Ectodermal cell (in vitro differentiated cells): ENCODE measurements around the gene SULT1E1.

ENCODE experiments used
- H3K27ac ChIP-seq: 2 replicates; pipeline ENCODE4 v1.7.0; 2013; ENCODE audit warnings: mild to moderate bottlenecking, low read depth, low read length; ENCODE audit not compliant: insufficient read depth, poor library complexity, severe bottlenecking
- H3K27me3 ChIP-seq: 2 replicates; pipeline ENCODE4 v1.7.0; 2013; ENCODE audit warnings: mild to moderate bottlenecking, low read length; ENCODE audit not compliant: insufficient read depth, control insufficient read depth, poor library complexity, severe bottlenecking
- H3K36me3 ChIP-seq: one replicate; pipeline ENCODE4 v1.7.0; 2013; ENCODE audit warnings: low read length; ENCODE audit not compliant: control insufficient read depth, insufficient read depth
- H3K4me1 ChIP-seq: one replicate; pipeline ENCODE4 v1.7.0; 2013; ENCODE audit warnings: low read length; ENCODE audit not compliant: control insufficient read depth, insufficient read depth
- H3K4me3 ChIP-seq: 2 replicates; pipeline ENCODE4 v1.7.0; 2013; ENCODE audit warnings: low read depth, low read length, control low read depth; ENCODE audit not compliant: insufficient read depth
- H3K9me3 ChIP-seq: 2 replicates; pipeline ENCODE4 v1.7.0; 2013; ENCODE audit warnings: mild to moderate bottlenecking, low read length, moderate library complexity; ENCODE audit not compliant: control insufficient read depth
- WGBS, 2 experiments: methylation state at CpG; one replicate each; pipeline ENCODE4 v1.1.7; 2013; ENCODE audit warnings: missing lambda C conversion rate in 2 of 2; 5-methylcytosine and 5-hydroxymethylcytosine counted together

SULT1E1 gene

DNA sequence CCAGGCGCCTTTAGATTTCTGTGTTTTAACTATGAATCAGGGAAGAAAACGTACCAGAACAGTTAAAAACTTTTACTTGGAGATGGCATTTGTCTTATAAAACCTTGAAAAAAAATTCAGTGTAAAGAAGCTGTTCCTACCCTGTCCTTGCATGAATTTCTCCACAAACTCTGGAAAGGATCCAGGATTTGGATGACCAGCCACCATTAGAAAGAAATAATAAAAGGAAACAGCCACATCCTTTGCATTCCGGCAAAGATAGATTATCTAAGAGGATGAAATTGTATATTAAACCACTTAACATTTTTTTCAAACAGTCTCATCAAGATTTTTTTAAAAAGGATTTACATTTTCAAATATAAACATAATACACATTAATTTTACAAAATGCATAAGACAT is 10.6 kb downstream of the SULT1E1 start:
- Histone ChIP-seq H3K27me3 (no peaks in the 10 kb centered on the region), H3K4me1 (no peaks in the 10 kb centered on the region), H3K9me3 (no peaks in the 10 kb centered on the region), H3K4me3 (no peak overlapping the region), H3K36me3 (no peaks in the 10 kb centered on the region), H3K27ac (no peak overlapping the region)
- WGBS, 2 experiments: 94 to 100% methylated on average over 2 of the region's 3 CpGs

DNA sequence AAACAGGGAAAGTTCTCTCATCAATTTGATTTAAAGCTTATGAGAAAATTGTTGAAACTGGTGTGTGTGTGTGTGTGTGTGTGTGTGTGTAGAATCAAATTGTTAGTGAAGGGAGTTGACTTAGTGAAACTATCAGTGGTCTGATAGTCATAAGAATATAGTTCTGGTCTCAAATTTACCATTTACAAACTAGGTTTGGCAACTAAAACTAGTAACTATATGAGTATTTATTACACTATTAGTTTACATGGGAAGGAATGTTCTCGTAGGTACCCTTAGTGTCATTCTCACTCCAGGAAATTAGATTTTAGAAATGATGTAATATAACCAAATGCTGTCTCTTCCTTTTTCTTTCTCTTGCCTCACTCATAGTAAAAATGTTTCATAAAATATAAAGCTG is 11.9 kb downstream of the SULT1E1 start:
- Histone ChIP-seq H3K4me1 (no peaks in the 10 kb centered on the region), H3K27me3 (no peaks in the 10 kb centered on the region), H3K36me3 (no peaks in the 10 kb centered on the region), H3K4me3 (no peak overlapping the region), H3K9me3 (no peaks in the 10 kb centered on the region), H3K27ac (no peak overlapping the region)
- no CpG with 5 or more reads among the region's 1 CpG for WGBS, 2 experiments

DNA sequence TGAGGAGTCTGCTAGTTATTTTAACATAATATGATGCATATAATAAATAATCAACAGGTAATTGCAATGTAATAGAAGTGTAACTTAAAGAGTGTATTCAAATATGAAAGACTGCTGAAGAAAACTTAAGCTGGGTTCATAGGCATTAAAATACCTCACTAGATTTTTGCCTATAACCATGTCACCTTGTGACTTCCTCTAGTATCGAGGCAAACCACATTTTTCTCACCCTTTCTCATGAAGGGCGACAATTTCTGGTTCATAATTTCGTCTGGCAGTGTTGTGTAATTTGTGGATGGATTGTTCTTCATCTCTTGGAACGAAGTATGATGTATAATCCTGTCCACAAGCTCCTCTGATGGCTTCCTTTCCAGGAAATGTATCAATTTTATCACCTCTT is 16.0 kb downstream of the SULT1E1 start:
- no peaks in the 10 kb centered on the region for H3K36me3 ChIP-seq
- 77 to 88% methylated on average over 1 to 4 of the region's 4 CpGs for WGBS, 2 experiments
- H3K4me3 ChIP-seq: no peak overlapping the region
- no peak overlapping the region for H3K27ac ChIP-seq
- H3K4me1 ChIP-seq: no peaks in the 10 kb centered on the region
- H3K27me3 ChIP-seq: no peaks in the 10 kb centered on the region
- H3K9me3 ChIP-seq: no peaks in the 10 kb centered on the region

DNA sequence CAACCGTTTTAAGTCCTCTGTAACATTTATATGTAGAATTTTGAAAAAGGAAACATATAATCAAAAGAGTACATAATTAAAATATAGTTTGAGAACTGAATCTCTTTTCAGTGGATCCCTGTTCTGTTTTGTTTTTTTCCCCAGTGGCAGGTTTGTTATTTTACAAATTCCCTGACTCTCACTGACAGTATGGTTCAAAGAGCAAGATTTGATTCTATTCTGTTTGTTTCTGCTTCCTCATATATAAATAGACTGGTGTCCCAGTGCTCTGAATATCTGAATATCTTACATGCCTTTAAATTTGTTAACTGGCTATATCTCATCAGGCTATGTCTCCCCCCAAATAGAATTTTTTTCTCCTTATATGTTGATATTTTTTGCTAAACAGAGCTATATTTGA is 16.6 kb downstream of the SULT1E1 start:
- Histone ChIP-seq H3K27me3 (no peaks in the 10 kb centered on the region), H3K4me1 (no peaks in the 10 kb centered on the region), H3K36me3 (no peaks in the 10 kb centered on the region), H3K9me3 (no peaks in the 10 kb centered on the region), H3K27ac (no peak overlapping the region), H3K4me3 (no peak overlapping the region)
- WGBS, 2 experiments: no CpG with 5 or more reads among the region's 1 CpG

DNA sequence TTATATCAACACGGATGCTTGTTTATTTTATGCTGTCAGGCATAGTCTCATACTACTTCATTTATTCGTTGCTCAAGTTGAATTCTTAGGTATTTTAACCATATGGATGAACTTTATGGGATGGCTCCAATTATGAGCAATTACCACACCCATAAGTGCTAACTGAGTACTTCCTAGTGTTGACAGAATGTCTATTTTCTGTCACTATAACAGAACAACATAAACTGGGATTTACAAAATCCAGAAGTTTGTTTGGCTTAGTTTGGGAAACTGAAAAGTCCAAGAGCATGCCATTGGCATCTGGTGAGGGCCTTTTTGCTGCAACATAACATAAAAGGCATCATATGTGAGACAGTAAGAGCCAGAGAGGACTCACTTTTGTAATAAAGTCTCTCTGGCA is 21.0 kb downstream of the SULT1E1 start:
- Histone ChIP-seq H3K4me3 (no peak overlapping the region), H3K36me3 (no peaks in the 10 kb centered on the region), H3K9me3 (no peaks in the 10 kb centered on the region), H3K4me1 (no peaks in the 10 kb centered on the region), H3K27me3 (no peaks in the 10 kb centered on the region), H3K27ac (no peak overlapping the region)
- 86 to 100% methylated on average over 1 to 2 of the region's 2 CpGs for WGBS, 2 experiments

DNA sequence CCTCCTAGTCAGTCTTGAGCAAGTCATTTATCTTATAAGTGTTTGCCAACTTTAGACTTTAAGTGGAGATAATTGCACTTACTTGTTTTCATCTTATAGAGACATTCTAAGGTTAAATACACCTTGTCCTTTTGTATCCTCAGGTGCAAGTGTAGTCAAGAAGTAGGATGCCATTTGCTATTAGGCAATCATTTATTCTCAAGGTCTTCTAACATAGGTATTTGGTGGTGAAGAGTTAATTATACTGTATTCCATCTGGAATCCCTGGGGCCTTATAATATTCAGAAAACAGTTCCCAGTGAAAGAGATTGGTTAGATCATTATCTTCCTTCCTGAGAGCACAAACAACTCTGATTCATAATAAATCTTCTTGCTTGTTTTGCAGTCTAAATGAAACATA is 23.7 kb downstream of the SULT1E1 start:
- H3K4me1 ChIP-seq: no peaks in the 10 kb centered on the region
- H3K4me3 ChIP-seq: no peak overlapping the region
- no peaks in the 10 kb centered on the region for H3K27me3 ChIP-seq
- H3K36me3 ChIP-seq: no peaks in the 10 kb centered on the region
- H3K27ac ChIP-seq: no peak overlapping the region
- H3K9me3 ChIP-seq: no peaks in the 10 kb centered on the region

DNA sequence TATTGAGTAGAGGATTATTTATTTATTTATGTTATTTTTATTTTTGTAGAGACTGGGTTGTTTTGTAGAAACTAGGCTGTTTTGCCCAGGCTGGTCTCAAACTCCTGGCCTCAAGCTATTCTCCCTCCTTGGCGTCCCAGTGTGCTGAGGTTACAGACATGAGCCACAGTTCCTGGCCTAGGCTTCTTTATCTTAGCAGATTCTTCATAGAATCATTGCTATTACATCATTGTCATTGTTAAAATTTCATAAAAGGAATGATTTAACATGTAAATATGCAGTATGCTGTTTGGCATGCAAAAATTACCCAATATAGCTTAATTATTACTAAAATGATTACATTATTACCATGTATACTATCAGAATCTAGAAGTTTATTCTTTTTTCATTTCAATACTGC is 24.2 kb downstream of the SULT1E1 start:
- Histone ChIP-seq H3K9me3 (no peaks in the 10 kb centered on the region), H3K27ac (no peak overlapping the region), H3K4me1 (no peaks in the 10 kb centered on the region), H3K4me3 (no peak overlapping the region), H3K27me3 (no peaks in the 10 kb centered on the region), H3K36me3 (no peaks in the 10 kb centered on the region)
- WGBS, 2 experiments: 73 to 90% methylated on average over 1 of the region's 1 CpG

DNA sequence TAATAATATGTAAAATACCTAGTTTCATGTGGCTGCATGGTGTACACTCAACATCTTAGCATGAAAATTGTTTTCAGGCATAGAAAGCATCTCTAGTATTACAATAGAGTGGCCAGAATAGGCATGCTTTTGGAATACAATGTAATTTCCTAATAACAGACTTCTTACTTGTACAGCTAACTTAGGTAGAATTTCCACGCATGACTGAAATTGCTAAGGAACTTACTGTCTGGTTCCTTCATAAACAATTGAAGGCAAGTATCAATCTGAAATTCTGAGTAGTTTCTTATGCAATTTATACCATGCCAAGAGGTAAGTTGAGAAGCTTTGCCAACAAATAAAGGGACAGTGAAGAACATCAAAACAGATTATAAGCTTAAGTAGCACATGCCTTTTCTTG is 26.7 kb downstream of the SULT1E1 start:
- H3K27me3 ChIP-seq: no peaks in the 10 kb centered on the region
- no peaks in the 10 kb centered on the region for H3K36me3 ChIP-seq
- no peaks in the 10 kb centered on the region for H3K9me3 ChIP-seq
- H3K27ac ChIP-seq: no peak overlapping the region
- no peak overlapping the region for H3K4me3 ChIP-seq
- WGBS, 2 experiments: 94 to 100% methylated on average over 1 of the region's 1 CpG
- no peaks in the 10 kb centered on the region for H3K4me1 ChIP-seq

DNA sequence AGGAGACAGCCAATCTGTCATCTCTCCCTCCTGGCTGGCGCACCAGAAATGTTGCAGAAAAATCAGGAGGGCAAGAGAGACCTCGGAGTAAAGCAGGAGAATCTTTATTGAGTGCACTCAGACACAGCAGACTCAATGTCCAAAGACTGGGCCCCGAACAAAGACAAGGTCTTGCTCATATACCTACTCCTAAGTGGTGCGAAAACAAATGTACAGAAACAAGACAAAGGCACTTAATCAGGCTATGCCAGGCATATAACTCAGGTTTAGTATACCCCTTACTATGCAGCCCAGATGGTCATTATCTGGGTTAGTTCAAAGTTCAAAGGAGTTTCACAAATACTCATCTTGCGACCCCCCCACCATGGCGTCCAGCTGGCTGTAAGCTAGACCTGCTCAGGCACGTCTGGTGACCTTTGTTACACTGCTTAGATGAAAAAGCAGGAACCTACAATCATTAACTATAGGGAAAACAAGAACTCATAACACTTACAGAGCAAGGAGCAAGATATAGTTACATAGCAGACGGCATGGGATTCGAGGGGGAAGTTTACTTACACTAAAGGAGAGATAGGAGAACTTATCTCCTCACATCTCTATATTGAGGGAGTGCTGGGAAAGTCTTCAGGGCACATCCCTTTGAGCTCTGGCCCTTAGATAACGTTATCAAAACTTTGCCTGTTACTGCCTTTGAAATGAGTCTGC is 27.5 kb downstream of the SULT1E1 start:
- Histone ChIP-seq H3K36me3 (no peaks in the 10 kb centered on the region), H3K4me3 (no peak overlapping the region), H3K9me3 (no peaks in the 10 kb centered on the region), H3K27me3 (no peaks in the 10 kb centered on the region), H3K27ac (no peak overlapping the region), H3K4me1 (no peaks in the 10 kb centered on the region)
- WGBS, 2 experiments: 90 to 94% methylated on average over 10 of the region's 10 CpGs

DNA sequence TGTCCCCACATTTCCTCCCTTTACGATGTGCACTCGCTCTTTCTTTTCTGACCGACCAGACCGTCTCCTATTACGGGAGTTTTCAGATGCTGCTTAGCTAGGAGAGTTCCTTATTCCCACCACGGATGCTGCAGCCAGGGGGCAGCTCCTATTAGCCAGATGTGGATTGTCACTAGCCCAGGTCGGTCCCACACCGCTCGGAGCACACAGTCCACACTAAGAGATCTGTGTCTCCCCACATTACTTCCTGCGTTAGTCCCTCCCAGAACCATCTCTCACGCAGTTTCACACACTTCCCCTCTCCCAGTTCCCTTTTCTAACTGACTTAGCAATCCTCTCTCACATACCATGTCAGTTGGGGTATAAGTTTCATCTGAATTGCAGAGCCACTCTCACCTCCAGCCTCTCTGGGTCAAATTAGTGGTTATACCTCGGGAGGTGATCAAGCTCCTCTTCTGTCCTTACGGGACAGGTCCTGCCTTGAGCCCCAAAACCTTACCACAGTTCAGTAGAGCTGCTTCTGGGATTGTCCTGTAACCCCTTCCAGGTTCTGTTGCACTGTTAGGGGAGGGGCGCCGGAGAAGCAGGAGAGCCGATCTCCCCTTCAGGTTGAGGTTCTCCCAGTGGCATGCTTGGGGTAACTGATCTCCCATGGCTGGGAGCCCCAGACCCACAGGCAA is 28.2 kb downstream of the SULT1E1 start:
- H3K27ac ChIP-seq: no peak overlapping the region
- no peaks in the 10 kb centered on the region for H3K9me3 ChIP-seq
- H3K36me3 ChIP-seq: no peaks in the 10 kb centered on the region
- no peaks in the 10 kb centered on the region for H3K4me1 ChIP-seq
- H3K27me3 ChIP-seq: no peaks in the 10 kb centered on the region
- WGBS, 2 experiments: 88 to 91% methylated on average over 16 of the region's 16 CpGs
- H3K4me3 ChIP-seq: no peak overlapping the region
